Measurements from ENCODE around the gene MIOX.

MIOX gene

DNA sequence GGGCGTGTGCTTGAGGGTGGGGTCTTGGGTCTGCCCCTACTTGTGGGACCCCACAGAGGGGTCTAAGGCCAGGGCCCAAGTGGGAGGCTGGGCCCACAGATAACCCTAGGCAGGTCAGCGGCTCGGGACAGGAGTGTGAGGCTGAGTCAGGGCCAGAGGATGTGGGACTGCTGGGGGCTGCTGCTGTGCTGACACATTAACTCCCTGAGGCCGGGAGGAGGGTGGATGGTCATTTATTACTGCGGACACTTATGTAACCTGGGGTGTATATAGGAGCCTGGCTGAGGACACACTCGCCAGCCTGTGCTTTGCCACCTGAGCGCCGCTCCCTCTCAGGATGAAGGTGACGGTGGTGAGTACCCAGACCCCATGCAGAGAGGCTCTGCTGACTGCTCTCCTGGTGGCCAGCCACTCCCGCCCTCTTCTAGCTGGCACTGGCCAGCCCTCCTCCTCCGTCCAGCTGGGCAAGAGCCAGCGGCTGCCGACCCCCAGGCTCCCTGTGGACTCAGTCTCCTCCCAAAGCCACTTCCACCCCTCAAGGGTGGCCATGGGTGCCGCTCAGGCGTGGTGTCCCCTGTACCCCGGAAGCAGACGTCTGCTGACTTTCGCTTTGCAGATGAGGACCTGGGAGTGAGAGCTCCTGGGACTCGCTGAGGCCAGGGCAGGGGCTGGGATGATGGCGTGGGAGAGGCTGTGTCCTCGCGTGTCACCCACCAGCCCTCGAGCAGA lies at the start of gene MIOX:
TSS of gene MIOX (plus strand) at position 299 of the 729 bp plus-strand sequence. CDS start at position 338, 39 bp downstream.
- Histone ChIP-seq H3K27ac (ENCODE audit: low read depth, low read length) (no peak within 1 kb of the TSS), H3K27me3 (ENCODE audit: control insufficient read depth, insufficient read depth, low read length) (peaks cover 10% of the 10 kb centered on the region; the same call in 1 of the 2 replicates), H3K36me3 (ENCODE audit: control insufficient read depth, insufficient read depth, low read length) (peaks cover 5% of the 10 kb centered on the region; the same call in 1 of the 2 replicates), H3K4me1 (ENCODE audit: control insufficient read depth, insufficient read depth, low read length) (peaks cover 16% of the 10 kb centered on the region), H3K9me3 (ENCODE audit: control insufficient read depth, insufficient read depth, low read depth, low read length) (no peaks in the 10 kb centered on the region), H3K9ac (ENCODE audit: low read length) (no peak within 1 kb of the TSS), H3K4me3 (ENCODE audit: low read depth, low read length) (no peak within 1 kb of the TSS)

DNA sequence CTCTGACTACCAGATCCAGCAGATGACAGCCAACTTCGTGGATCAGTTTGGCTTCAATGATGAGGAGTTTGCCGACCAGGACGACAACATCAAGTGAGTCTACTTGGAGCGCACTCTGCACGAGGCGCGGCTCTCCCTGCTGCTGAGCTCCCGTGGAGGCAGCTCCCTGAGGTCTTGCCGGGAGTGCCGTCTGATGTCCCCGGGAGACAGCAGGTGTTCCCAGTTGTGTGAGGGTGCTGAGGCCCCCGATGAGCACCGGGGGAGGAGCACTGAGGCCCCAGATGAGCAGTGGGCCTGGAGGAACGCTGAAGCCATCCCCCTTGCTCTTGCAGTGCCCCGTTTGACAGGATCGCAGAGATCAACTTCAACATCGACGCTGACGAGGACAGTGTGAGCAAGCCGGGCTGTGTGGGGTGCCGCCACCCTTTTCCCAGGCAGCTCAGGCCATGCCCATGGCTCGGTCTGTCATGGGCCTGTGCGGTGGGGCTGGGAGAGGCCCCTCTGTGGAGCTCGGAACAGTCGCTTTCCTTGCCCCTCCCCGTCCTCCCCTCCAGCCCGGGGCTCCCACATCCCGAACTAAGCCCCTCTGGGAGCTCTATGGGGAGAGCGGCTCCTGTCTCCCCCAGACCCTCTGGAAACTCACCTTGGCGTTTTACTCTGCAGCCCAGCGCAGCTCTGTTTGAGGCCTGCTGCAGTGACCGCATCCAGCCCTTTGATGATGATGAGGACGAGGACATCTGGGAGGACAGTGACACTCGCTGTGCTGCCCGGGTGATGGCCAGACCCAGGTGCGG lies 49.0 kb upstream of the MIOX start:
- Histone ChIP-seq H3K9ac (ENCODE audit: low read length) (no peak overlapping the region), H3K36me3 (ENCODE audit: control insufficient read depth, insufficient read depth, low read length) (peaks cover 75% of the 10 kb centered on the region), H3K27me3 (ENCODE audit: control insufficient read depth, insufficient read depth, low read length) (no peaks in the 10 kb centered on the region), H3K4me3 (ENCODE audit: low read depth, low read length) (no peak overlapping the region), H3K9me3 (ENCODE audit: control insufficient read depth, insufficient read depth, low read depth, low read length) (no peaks in the 10 kb centered on the region), H3K4me1 (ENCODE audit: control insufficient read depth, insufficient read depth, low read length) (no peaks in the 10 kb centered on the region), H3K27ac (ENCODE audit: low read depth, low read length) (no peak overlapping the region)

DNA sequence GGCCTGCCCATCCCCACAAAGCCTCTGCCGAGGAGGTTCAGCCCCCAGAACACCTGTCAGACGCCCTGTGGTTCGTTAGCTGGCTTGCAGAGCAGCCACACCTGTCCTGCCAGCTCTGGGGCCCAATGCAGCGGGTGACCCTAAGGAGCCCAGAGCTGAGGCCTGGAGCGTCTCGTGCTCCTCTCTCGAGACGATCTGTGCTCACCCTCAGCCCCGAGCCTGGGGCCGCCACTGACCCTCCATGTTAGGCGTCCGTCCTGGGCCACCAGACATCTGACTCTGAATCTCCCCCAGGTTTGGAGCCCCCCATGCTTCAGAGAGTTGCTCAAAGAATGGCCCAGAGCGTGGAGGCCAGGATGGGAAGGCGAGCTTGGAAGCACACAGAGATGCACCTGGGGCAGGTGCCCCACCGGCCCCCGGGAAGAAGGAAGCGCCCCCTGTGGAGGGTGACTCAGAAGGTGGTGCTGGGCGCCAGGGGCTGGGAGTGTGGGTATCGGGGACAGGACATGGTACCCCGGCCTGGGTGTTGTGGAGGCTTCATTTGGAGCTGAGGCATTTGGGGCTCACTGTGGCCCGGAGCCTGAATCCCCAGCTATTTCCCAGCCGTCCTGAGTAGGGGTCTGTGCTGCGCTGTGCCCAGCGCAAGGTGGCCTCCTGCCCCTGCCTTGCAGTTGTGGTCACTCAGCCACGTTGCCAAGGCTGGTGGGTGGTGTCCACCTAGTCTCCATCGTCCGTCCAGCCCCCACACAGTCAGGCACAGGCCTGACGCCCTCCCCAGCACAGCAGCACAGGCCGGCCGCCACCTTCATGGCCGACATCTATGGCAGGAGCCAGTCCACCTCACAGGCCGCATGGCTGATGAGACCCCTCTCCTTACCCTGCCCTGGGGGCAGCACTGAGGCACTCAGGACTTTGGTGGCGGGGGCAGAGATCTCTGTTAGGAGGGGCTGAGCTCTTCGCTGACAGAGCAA lies 48.1 kb upstream of the MIOX start:
- H3K4me1 ChIP-seq (ENCODE audit: control insufficient read depth, insufficient read depth, low read length): no peaks in the 10 kb centered on the region
- no peaks in the 10 kb centered on the region for H3K9me3 ChIP-seq (ENCODE audit: control insufficient read depth, insufficient read depth, low read depth, low read length)
- H3K36me3 ChIP-seq (ENCODE audit: control insufficient read depth, insufficient read depth, low read length): peaks cover 72% of the 10 kb centered on the region
- H3K4me3 ChIP-seq (ENCODE audit: low read depth, low read length): no peak overlapping the region
- no peak overlapping the region for H3K27ac ChIP-seq (ENCODE audit: low read depth, low read length)
- no peaks in the 10 kb centered on the region for H3K27me3 ChIP-seq (ENCODE audit: control insufficient read depth, insufficient read depth, low read length)
- H3K9ac ChIP-seq (ENCODE audit: low read length): no peak overlapping the region

DNA sequence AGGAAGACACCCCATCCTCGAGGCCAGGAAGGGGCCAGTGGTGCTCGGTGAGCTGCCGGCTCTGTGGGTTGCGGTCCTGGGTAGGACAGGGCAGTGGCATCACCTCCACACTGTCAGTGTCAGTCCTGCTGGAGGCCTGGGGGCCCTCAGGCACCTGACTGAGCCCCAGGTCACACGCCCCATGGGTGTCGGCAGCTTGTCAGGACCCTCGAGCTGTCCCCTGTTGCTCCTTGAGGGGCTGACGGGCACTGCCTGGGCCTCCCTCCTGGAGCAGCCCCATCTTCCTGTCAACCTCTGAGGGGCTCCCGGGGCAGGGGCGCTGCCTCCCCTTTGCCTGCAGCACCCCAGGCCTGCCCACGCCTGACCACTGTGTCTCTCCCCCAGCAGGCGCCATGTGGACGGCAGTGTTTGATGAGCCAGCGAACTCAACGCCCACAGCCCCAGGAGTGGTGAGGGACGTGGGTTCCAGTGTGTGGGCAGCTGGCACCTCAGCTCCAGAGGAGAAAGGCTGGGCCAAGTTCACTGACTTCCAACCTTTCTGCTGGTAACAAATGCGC lies 47.3 kb upstream of the MIOX start:
- Histone ChIP-seq H3K27ac (ENCODE audit: low read depth, low read length) (no peak overlapping the region), H3K9ac (ENCODE audit: low read length) (no peak overlapping the region), H3K4me3 (ENCODE audit: low read depth, low read length) (no peak overlapping the region), H3K27me3 (ENCODE audit: control insufficient read depth, insufficient read depth, low read length) (no peaks in the 10 kb centered on the region), H3K4me1 (ENCODE audit: control insufficient read depth, insufficient read depth, low read length) (no peaks in the 10 kb centered on the region), H3K9me3 (ENCODE audit: control insufficient read depth, insufficient read depth, low read depth, low read length) (no peaks in the 10 kb centered on the region), H3K36me3 (ENCODE audit: control insufficient read depth, insufficient read depth, low read length) (peaks cover 72% of the 10 kb centered on the region)

DNA sequence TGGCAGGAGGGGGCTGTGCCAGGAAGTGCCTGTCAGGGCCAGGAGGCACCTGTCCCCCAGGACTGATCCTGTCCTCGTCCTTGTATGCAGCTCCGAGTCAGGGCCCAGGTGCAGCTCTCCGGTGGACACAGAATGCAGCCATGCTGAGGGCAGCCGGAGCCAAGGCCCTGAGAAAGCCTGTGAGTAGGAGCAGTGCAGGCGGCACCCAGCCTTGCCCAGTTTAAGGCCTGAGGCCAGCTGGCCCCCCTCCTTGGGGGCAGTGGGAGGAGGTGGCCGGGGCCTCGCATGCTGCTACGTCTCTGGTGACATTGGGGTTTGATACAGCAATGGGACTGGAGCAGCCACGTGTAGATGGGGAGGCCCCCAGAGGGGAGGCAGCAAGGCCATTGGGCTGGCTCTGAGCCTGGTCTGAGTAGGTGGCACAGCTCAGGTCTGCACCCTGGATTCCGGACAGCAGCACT lies 46.8 kb upstream of the MIOX start:
- Histone ChIP-seq H3K4me1 (ENCODE audit: control insufficient read depth, insufficient read depth, low read length) (no peaks in the 10 kb centered on the region), H3K9me3 (ENCODE audit: control insufficient read depth, insufficient read depth, low read depth, low read length) (no peaks in the 10 kb centered on the region), H3K9ac (ENCODE audit: low read length) (no peak overlapping the region), H3K36me3 (ENCODE audit: control insufficient read depth, insufficient read depth, low read length) (peaks cover 73% of the 10 kb centered on the region), H3K4me3 (ENCODE audit: low read depth, low read length) (no peak overlapping the region), H3K27ac (ENCODE audit: low read depth, low read length) (no peak overlapping the region), H3K27me3 (ENCODE audit: control insufficient read depth, insufficient read depth, low read length) (no peaks in the 10 kb centered on the region)

DNA sequence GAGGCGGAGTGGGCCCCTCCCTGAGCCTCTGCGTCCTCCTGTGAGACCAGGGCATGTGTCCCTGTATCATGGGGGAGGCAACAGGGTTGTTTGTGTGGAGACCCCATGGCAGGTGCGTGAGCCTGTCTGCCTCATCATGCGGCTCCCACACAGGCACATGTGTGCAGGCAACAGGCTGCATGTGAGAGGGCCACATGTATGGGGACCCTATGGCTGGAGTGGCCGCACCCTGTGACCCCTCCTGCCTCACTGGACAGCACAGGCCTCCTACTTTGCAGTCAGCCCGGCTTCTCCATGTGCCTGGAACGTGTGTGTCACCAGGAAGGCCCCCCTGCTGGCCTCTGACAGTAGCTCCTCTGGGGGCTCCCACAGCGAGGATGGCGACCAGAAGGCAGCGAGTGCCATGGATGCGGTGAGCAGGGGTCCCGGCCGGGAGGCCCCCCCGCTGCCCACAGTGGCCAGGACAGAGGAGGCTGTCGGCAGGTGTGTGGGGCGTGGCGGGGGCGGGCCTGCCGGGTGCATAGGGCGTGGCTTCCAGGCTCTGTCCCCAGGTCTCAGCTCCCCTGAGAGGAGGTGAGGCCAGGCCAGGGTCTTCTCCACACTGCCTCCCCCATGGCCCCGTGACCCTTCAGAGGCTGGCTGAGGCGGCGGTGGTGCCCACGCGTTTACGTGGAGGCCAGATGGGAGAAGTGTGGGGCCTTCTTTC lies 46.0 kb upstream of the MIOX start:
- no peak overlapping the region for H3K4me3 ChIP-seq (ENCODE audit: low read depth, low read length)
- H3K27me3 ChIP-seq (ENCODE audit: control insufficient read depth, insufficient read depth, low read length): no peaks in the 10 kb centered on the region
- H3K9ac ChIP-seq (ENCODE audit: low read length): no peak overlapping the region
- no peak overlapping the region for H3K27ac ChIP-seq (ENCODE audit: low read depth, low read length)
- no peaks in the 10 kb centered on the region for H3K9me3 ChIP-seq (ENCODE audit: control insufficient read depth, insufficient read depth, low read depth, low read length)
- H3K4me1 ChIP-seq (ENCODE audit: control insufficient read depth, insufficient read depth, low read length): peaks cover 6% of the 10 kb centered on the region; the same call in 1 of the 2 replicates
- peaks cover 73% of the 10 kb centered on the region for H3K36me3 ChIP-seq (ENCODE audit: control insufficient read depth, insufficient read depth, low read length)

DNA sequence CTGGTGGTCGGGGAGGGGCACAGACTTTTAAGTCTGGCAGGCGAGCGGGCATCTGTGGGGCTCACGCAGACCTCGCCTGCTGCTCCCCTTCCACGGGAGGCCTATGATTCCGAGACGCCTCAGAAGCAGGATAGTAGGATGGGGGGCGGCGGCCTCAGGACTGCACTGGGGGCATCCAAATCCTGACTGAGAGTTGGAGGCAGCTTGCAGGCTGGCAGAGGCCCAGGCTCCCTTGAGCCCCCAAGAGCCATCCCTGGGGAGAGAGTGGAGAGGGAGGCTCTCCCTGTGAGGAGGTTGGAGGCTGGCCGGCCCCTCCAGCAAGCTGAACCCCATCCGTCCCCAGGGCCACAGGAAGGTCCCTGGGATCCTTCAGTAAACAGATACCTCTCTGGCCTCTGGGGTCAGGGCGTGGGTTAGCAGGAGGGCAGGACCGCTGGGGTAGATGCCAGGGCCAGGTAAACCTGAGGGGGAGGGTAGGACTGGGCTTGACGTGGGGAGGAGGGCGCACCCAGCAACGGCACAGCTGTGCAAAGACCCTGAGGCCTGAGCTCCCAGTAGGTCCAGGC lies 45.1 kb upstream of the MIOX start:
- H3K4me3 ChIP-seq (ENCODE audit: low read depth, low read length): no peak overlapping the region
- H3K9ac ChIP-seq (ENCODE audit: low read length): no peak overlapping the region
- peaks cover 72% of the 10 kb centered on the region for H3K36me3 ChIP-seq (ENCODE audit: control insufficient read depth, insufficient read depth, low read length)
- H3K27ac ChIP-seq (ENCODE audit: low read depth, low read length): no peak overlapping the region
- H3K4me1 ChIP-seq (ENCODE audit: control insufficient read depth, insufficient read depth, low read length): peaks cover 7% of the 10 kb centered on the region; the same call in 1 of the 2 replicates
- no peaks in the 10 kb centered on the region for H3K27me3 ChIP-seq (ENCODE audit: control insufficient read depth, insufficient read depth, low read length)
- no peaks in the 10 kb centered on the region for H3K9me3 ChIP-seq (ENCODE audit: control insufficient read depth, insufficient read depth, low read depth, low read length)

DNA sequence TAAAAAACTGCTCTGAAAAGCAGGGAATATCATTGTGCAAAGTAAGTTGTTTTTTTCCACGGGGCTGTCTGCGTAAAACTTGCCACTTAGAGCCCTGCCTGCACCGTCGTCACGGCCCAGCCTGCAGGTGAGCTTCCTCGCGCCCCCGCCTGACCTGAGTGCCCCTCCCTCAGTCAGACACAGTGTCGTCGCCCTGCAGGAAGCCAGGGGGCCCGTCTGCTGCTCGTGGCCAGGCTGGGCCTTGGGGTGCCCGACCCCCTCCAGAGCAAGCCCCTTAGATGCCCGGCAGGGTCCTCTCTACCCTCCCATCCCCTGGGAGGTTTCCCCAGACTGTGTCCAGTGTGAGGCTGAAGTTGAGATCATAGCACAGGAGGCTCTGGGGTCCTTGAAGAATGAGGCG lies 43.5 kb upstream of the MIOX start:
- H3K4me3 ChIP-seq (ENCODE audit: low read depth, low read length): no peak overlapping the region
- peaks cover 70% of the 10 kb centered on the region for H3K36me3 ChIP-seq (ENCODE audit: control insufficient read depth, insufficient read depth, low read length)
- H3K4me1 ChIP-seq (ENCODE audit: control insufficient read depth, insufficient read depth, low read length): peaks cover 7% of the 10 kb centered on the region; the same call in 1 of the 2 replicates
- H3K9me3 ChIP-seq (ENCODE audit: control insufficient read depth, insufficient read depth, low read depth, low read length): no peaks in the 10 kb centered on the region
- H3K27me3 ChIP-seq (ENCODE audit: control insufficient read depth, insufficient read depth, low read length): no peaks in the 10 kb centered on the region
- H3K27ac ChIP-seq (ENCODE audit: low read depth, low read length): no peak overlapping the region
- H3K9ac ChIP-seq (ENCODE audit: low read length): no peak overlapping the region

DNA sequence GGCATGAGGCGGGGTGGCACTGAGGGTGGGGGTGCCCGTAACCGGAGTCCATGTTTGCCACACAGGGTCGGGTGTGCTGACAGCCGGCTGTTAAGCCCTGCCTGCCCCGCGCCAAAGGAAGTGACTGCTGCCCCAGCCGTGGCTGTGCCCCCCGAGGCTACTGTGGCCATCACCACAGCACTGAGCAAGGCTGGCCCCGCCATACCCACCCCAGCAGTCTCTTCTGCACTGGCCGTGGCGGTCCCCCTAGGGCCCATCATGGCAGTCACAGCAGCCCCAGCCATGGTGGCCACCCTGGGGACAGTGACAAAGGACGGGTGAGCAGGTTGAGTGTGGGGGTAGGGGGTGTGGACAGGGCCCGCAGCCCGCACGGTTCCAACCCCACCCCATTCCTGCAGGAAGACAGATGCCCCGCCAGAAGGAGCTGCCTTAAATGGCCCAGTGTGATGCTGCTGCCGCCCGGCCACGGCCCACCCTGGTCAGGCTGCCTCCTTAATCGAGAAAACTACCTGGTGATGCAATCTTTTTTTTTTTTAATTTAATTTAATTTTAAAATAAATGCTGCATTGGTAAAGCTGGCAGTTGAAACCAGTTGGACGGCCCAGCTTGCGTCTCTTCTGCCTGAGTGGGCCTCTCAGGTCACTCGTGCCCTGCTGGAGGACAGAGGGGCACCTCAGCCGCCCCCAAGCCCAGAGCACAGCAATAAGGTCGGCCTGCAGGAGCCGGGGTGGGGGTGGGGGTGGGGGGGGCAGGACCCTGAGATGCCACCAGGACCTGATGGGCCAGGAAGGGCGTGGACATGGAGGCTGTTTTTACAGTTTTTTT lies 42.6 kb upstream of the MIOX start:
- Histone ChIP-seq H3K9me3 (ENCODE audit: control insufficient read depth, insufficient read depth, low read depth, low read length) (no peaks in the 10 kb centered on the region), H3K4me1 (ENCODE audit: control insufficient read depth, insufficient read depth, low read length) (peaks cover 7% of the 10 kb centered on the region; the same call in 1 of the 2 replicates), H3K36me3 (ENCODE audit: control insufficient read depth, insufficient read depth, low read length) (peaks cover 70% of the 10 kb centered on the region), H3K4me3 (ENCODE audit: low read depth, low read length) (no peak overlapping the region), H3K27me3 (ENCODE audit: control insufficient read depth, insufficient read depth, low read length) (no peaks in the 10 kb centered on the region), H3K27ac (ENCODE audit: low read depth, low read length) (no peak overlapping the region), H3K9ac (ENCODE audit: low read length) (no peak overlapping the region)

Measured in HUES6 (cell line).